GM18870 (cell line): ENCODE results near the gene KLK1.

ENCODE experiments used
- ATAC-seq: cut with Tn5 transposase; IDR thresholded peaks from one replicate; pipeline ENCODE4 v1.9.1; 2021; ENCODE audit warnings: moderate library complexity; ENCODE audit not compliant: unreplicated experiment

KLK1 gene

DNA sequence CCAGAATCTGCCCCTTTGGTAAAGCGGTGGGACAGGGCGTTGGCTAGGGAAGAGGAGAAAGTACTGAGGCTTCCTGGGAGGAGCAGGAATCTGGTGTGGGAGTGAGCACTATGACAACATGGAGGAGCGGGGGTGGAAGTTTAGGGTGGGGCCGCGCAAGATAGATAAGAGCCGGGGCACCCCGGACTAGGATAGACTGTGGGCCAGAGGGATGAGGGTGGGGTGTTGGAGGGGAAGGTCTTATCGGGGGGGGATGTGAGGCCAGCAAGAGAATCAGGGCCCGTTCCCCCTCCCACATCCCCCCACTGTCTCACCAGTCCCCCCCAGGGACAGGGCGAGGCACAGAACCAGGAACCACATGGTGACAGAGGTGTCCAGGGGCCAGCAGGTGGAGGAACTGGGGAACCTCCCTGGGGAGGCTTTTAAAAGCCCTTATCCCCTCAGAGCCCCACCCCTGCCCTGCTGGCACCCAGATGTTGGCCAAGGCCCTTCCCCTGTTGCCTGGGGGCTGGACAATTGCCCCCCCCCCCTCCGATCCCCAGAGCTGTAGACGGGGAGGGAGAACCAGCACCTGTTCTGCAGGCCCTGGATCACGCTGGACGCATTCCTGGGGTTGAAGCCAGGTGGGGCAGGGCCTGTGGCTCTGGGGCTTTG is at the start of gene KLK1:
Gene KLK1 (minus strand): TSS at position 399 of the 654 bp plus-strand sequence. CDS start 39 bp downstream, at position 360.
- no peak for ATAC-seq

DNA sequence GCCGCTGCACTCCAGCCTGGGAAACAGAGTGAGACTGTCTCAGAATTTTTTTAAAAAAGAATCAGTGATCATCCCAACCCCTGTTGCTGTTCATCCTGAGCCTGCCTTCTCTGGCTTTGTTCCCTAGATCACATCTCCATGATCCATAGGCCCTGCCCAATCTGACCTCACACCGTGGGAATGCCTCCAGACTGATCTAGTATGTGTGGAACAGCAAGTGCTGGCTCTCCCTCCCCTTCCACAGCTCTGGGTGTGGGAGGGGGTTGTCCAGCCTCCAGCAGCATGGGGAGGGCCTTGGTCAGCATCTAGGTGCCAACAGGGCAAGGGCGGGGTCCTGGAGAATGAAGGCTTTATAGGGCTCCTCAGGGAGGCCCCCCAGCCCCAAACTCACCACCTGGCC is 49.5 kb upstream of the KLK1 start, which contains the start of gene KLK2:
Gene KLK2 (plus strand): TSS at position 384 of the 400 bp plus-strand sequence. CDS start 35 bp downstream, outside the sequence.
- no peak for ATAC-seq

DNA sequence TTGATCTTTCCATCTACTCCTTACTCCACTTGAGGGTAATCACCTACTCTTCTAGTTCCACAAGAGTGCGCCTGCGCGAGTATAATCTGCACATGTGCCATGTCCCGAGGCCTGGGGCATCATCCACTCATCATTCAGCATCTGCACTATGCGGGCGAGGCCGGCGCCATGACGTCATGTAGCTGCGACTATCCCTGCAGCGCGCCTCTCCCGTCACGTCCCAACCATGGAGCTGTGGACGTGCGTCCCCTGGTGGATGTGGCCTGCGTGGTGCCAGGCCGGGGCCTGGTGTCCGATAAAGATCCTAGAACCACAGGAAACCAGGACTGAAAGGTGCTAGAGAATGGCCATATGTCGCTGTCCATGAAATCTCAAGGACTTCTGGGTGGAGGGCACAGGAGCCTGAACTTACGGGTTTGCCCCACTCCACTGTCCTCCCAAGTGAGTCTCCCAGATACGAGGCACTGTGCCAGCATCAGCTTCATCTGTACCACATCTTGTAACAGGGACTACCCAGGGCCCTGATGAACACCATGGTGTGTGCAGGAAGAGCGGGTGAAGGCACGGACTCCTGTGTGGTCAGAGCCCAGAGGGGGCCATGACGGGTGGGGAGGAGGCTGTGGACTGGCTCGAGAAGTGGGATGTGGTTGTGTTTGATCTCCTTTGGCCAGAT is 47.0 kb upstream of the KLK1 start:
- ATAC-seq: no peak

DNA sequence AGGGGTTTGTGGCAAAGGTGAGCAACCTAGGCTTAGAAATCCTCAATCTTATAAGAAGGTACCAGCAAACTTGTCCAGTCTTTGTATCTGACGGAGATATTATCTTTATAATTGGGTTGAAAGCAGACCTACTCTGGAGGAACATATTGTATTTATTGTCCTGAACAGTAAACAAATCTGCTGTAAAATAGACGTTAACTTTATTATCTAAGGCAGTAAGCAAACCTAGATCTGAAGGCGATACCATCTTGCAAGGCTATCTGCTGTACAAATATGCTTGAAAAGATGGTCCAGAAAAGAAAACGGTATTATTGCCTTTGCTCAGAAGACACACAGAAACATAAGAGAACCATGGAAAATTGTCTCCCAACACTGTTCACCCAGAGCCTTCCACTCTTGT is 45.9 kb upstream of the KLK1 start:
- ATAC-seq: no peak

DNA sequence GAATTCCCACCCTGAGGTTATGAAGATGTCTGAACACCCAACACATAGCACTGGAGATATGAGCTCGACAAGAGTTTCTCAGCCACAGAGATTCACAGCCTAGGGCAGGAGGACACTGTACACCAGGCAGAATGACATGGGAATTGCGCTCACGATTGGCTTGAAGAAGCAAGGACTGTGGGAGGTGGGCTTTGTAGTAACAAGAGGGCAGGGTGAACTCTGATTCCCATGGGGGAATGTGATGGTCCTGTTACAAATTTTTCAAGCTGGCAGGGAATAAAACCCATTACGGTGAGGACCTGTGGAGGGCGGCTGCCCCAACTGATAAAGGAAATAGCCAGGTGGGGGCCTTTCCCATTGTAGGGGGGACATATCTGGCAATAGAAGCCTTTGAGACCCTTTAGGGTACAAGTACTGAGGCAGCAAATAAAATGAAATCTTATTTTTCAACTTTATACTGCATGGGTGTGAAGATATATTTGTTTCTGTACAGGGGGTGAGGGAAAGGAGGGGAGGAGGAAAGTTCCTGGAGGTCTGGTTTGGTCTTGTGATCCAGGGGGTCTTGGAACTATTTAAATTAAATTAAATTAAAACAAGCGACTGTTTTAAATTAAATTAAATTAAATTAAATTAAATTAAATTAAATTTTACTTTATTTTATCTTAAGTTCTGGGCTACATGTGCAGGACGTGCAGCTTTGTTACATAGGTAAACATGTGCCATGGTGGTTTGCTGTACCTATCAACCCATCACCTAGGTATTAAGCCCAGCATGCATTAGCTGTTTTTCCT is 38.1 kb upstream of the KLK1 start:
- no peak for ATAC-seq

DNA sequence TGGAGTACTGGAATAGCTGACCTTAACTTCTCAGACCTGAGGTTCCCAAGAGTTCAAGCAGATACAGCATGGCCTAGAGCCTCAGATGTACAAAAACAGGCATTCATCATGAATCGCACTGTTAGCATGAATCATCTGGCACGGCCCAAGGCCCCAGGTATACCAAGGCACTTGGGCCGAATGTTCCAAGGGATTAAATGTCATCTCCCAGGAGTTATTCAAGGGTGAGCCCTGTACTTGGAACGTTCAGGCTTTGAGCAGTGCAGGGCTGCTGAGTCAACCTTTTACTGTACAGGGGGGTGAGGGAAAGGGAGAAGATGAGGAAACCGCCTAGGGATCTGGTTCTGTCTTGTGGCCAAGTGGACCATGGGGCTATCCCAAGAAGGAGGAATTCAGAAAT is 37.4 kb upstream of the KLK1 start:
- no peak for ATAC-seq

DNA sequence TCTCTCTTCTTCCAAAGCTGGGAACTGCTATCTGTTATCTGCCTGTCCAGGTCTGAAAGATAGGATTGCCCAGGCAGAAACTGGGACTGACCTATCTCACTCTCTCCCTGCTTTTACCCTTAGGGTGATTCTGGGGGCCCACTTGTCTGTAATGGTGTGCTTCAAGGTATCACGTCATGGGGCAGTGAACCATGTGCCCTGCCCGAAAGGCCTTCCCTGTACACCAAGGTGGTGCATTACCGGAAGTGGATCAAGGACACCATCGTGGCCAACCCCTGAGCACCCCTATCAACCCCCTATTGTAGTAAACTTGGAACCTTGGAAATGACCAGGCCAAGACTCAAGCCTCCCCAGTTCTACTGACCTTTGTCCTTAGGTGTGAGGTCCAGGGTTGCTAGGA is 36.3 kb upstream of the KLK1 start:
- ATAC-seq: no peak

DNA sequence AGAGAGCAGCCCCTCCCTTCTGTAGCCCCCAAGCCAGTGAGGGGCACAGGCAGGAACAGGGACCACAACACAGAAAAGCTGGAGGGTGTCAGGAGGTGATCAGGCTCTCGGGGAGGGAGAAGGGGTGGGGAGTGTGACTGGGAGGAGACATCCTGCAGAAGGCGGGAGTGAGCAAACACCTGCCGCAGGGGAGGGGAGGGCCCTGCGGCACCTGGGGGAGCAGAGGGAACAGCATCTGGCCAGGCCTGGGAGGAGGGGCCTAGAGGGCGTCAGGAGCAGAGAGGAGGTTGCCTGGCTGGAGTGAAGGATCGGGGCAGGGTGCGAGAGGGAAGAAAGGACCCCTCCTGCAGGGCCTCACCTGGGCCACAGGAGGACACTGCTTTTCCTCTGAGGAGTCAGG is 35.3 kb upstream of the KLK1 start:
- ATAC-seq: no peak

DNA sequence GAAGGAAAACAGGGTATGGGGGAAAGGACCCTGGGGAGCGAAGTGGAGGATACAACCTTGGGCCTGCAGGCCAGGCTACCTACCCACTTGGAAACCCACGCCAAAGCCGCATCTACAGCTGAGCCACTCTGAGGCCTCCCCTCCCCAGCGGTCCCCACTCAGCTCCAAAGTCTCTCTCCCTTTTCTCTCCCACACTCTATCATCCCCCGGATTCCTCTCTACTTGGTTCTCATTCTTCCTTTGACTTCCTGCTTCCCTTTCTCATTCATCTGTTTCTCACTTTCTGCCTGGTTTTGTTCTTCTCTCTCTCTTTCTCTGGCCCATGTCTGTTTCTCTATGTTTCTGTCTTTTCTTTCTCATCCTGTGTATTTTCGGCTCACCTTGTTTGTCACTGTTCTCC is 33.8 kb upstream of the KLK1 start:
- no peak for ATAC-seq

DNA sequence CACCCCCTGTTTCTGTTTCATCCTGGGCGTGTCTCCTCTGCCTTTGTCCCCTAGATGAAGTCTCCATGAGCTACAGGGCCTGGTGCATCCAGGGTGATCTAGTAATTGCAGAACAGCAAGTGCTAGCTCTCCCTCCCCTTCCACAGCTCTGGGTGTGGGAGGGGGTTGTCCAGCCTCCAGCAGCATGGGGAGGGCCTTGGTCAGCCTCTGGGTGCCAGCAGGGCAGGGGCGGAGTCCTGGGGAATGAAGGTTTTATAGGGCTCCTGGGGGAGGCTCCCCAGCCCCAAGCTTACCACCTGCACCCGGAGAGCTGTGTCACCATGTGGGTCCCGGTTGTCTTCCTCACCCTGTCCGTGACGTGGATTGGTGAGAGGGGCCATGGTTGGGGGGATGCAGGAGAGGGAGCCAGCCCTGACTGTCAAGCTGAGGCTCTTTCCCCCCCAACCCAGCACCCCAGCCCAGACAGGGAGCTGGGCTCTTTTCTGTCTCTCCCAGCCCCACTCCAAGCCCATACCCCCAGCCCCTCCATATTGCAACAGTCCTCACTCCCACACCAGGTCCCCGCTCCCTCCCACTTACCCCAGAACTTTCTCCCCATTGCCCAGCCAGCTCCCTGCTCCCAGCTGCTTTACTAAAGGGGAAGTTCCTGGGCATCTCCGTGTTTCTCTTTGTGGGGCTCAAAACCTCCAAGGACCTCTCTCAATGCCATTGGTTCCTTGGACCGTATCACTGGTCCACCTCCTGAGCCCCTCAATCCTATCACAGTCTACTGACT is 31.2 kb upstream of the KLK1 start, which contains the start of gene KLK3:
Gene KLK3 (plus strand): TSS at position 280 of the 775 bp plus-strand sequence. CDS start 41 bp downstream, at position 321.
- ATAC-seq: no peak

DNA sequence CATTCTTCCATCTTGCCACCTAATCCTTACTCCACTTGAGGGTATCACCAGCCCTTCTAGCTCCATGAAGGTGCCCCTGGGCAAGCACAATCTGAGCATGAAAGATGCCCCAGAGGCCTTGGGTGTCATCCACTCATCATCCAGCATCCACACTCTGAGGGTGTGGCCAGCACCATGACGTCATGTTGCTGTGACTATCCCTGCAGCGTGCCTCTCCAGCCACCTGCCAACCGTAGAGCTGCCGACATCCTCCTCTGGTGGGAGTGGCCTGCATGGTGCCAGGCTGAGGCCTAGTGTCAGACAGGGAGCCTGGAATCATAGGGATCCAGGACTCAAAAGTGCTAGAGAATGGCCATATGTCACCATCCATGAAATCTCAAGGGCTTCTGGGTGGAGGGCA is 28.0 kb upstream of the KLK1 start:
- ATAC-seq: no peak

DNA sequence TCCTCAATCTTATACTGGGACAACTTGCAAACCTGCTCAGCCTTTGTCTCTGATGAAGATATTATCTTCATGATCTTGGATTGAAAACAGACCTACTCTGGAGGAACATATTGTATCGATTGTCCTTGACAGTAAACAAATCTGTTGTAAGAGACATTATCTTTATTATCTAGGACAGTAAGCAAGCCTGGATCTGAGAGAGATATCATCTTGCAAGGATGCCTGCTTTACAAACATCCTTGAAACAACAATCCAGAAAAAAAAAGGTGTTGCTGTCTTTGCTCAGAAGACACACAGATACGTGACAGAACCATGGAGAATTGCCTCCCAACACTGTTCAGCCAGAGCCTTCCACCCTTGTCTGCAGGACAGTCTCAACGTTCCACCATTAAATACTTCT is 27.2 kb upstream of the KLK1 start:
- no peak for ATAC-seq

DNA sequence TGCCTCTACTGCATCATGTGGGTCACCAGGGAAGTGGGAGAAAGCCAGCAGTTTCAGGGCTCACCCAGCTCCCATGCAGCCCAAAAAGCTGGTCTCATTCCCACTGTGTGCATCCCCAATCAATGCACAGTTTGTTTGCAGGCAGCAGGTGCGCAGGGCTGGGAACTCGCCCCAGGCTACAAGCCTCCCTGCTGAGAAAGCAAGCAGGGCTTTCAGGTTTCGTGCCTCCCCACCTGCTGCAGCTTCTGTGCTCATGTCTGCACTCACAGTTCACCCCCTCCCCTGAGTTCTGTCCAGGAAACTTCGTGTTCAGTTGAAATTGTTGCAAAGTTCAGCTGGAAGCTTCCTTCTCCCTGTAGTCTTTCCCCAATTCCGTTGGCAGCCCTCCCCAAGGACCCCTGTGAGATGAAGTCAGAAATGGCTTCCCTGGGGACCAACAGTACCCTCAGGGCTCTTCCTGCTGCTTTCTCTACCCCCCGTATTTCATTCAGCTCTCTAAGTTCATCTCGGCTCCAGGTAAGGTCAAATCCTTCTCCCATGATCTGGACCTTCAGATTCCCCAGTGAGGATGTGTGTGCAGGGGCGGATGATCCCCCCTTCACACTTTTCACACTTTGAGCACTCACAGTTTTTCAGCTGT is 20.8 kb upstream of the KLK1 start:
- ATAC-seq: no peak

DNA sequence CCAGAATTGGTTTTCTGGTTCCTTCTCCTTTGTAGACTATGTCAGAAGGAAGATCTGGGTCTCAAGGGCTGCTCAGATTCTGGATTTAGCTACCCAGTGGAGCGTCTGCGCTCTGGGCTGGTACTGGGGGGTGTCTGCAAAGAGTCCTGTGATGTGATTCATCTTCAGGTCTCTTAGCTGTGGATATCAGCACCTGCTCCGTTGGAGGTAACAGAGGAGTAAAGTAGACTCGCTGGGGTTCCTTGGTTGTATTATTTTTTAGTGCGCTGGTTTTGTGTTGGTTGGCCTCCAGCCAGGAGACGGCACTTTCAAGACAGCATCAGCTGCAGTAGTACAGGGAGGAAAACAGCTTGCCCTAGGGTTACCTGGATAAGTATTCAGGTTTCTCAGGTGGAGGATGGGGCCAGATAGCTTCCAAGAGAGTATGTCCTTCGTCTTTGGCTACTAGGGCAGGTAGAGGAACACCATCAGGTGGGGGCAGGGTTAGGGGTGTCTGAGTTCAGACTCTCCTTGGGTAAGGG is 20.2 kb upstream of the KLK1 start:
- no peak for ATAC-seq

DNA sequence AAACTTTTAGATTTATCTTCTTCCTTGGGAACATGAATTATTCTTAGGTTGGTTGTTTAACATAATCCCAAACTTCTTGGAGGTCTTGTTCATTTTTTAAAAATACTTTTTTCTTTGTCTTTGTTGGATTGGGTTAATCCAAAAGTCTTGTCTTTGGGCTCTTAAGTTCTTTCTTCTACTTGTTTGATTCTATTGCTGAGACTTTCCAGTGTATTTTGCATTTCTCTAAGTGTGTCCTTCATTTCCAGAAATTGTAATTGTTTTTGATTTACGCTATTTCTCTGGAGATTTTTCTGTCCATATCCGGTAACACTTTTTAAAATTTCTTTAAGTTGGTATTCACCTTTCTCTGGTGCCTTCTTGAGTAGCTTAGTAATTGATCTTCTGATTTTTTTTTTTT is 19.6 kb upstream of the KLK1 start:
- no peak for ATAC-seq

DNA sequence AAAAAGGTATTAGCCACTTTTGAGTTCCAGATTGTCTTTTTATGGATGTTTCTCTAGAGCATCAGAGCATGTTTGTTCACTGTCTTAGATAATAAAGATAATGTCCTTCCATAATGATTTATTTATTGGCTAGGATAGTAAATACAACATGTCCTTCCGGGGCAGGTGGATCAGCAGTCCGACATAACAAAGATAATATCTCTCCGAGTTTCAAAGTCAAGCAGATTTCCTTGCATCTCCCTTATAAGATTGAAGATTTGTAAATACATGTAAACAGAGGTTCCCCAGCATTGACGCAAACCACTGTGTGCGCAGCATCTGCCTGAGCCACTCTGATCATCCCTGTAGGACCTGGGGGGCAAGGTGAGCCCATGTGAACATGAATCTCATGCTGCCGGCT is 18.5 kb upstream of the KLK1 start:
- ATAC-seq: no peak

DNA sequence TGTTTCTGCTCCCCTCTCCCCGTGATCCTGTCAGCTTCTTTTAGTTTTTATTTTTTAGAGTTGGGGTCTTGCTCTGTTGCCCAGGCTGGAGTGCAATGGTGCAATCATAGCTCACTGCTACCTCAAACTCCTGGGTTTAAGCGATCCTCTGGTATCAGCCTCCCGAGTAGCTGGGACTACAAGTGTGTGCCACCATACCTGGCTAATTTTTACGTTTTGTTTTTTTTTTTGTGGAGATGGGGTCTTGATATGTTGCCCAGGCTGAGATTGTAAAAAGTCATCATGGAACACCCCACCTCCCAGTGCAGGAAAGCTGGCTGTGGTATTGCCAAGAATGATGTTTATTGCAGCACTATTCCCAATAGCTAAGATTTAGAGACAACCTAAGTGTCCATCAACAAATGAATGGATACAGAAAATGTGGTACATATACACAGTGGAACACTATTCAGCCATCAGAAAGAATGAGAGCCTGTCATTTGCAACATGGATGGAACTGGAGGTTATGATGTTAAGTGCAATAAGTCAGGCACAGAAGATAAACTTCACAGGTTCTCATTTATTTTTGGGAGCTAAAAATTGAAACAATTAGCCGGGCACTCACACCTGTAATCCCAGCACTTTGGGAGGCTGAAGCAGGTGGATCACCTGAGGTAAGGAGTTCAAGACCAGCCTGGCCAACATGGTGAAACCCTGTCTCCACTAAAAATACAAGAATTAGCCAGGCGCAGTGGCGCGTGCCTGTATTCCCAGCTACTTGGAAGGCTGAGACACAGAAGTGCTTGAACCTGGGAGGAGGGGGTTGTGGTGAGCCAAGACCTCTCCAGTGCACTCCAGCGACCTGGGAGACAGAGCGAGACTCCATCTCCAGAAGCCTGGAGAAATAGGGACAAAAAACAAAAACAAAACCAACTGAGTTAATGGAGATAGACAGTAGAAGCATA is 16.4 kb upstream of the KLK1 start:
- ATAC-seq: no peak

DNA sequence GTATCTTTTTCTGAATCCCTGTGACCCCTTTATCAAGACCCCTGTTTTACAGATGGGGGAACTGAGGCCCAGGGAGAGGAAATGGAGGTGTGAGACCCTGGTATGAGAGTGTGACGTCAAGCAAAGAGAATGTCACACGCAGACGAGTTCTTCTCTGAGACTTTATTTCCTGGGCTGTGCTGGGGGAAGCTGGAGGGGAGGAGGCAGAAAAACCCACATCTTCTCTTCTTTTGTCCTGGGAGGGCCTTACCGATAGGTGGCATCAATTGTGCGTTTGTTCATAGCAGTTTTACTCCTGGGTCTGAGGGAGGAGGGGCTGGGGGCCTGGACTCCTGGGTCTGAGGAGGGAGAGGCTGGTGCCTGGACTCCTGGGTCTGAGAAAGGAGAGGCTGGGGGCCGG is 14.7 kb upstream of the KLK1 start:
- no peak for ATAC-seq

DNA sequence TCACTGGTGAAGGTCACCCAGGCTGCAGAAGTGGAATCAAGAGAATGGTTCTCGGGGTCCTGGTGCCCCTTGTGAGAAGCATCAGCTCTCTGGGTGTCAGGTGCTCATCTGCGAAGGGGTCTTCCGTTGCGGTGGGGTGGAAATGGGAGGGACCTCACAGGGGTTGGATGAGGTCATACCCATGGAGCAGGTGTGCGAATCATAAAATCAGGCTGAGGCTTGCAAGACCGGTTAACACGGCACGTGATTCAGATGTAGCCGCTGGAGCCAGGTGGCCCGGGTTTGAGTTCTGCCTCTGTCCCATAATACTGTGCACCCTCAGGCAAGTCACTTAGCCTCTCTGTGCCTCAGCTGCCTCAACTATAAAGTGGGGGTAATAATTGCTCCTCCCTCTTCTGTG is 13.7 kb upstream of the KLK1 start:
- ATAC-seq: no peak
